ENCODE results near the gene HORMAD1. TPM values are rescaled to one million over a fixed set of nuclear protein-coding genes. Genes with fewer than 3 reads are reported as not detected.
"Not testable (repeated sequence)": the region's sequence is repeated elsewhere in the genome, so short reads cannot be mapped to it uniquely, and the experiment has no call there.

The HORMAD1 gene
- 0.36 and 0.59 TPM in 2 replicates for total RNA-seq

- Histone ChIP-seq H3K9me3 (ENCODE audit: low read depth, low read length) (no peaks in the 10 kb centered on the region), H3K4me3 (ENCODE audit: insufficient read depth, low read length) (no peak within 1 kb of the TSS), H4K20me1 (ENCODE audit: insufficient read depth, low read length) (no peaks in the 10 kb centered on the region), H3K27ac (ENCODE audit: low read depth, low read length) (no peak within 1 kb of the TSS), H3K79me2 (ENCODE audit: insufficient read depth, low read length) (no peaks in the 10 kb centered on the region), H3K27me3 (ENCODE audit: insufficient read depth, low read length) (no peaks in the 10 kb centered on the region), H3K36me3 (ENCODE audit: insufficient read depth, low read length) (no peaks in the 10 kb centered on the region), H3K4me2 (ENCODE audit: insufficient read depth, low read length) (no peak within 1 kb of the TSS), H2AFZ (ENCODE audit: low read length) (no peak within 1 kb of the TSS), H3K4me1 (ENCODE audit: insufficient read depth, low read length) (no peaks in the 10 kb centered on the region)
- TF ChIP-seq CTCF (IDR thresholded peaks at IDR 0.05; ENCODE audit: extremely low read depth, low read depth, low read length), result no peak
- DNase-seq (ENCODE audit: insufficient read length, low spot score, missing footprints), result no peak
Observed at GRCh38 chr1:150720703-150721102, at the start of gene HORMAD1. Gene HORMAD1 (minus strand): TSS chr1:150720895. CDS start chr1:150719505, 1,390 bp downstream.

GRCh38 chr1:150767704-150768103, 47.0 kb upstream of the HORMAD1 start:
- H3K27ac ChIP-seq (ENCODE audit: low read depth, low read length); H3K4me3 ChIP-seq (ENCODE audit: insufficient read depth, low read length); H2AFZ ChIP-seq (ENCODE audit: low read length); H4K20me1 ChIP-seq (ENCODE audit: insufficient read depth, low read length); H3K9me3 ChIP-seq (ENCODE audit: low read depth, low read length); H3K4me2 ChIP-seq (ENCODE audit: insufficient read depth, low read length); H3K27me3 ChIP-seq (ENCODE audit: insufficient read depth, low read length); DNase-seq (ENCODE audit: insufficient read length, low spot score, missing footprints); H3K79me2 ChIP-seq (ENCODE audit: insufficient read depth, low read length); H3K36me3 ChIP-seq (ENCODE audit: insufficient read depth, low read length): not testable (repeated sequence)
- peaks cover 11% of the 10 kb centered on the region for H3K4me1 ChIP-seq (ENCODE audit: insufficient read depth, low read length)

- Histone ChIP-seq H2AFZ (ENCODE audit: low read length) (peak overlapping the region; percentile 92), H3K4me1 (ENCODE audit: insufficient read depth, low read length) (peaks cover 11% of the 10 kb centered on the region), H3K4me3 (ENCODE audit: insufficient read depth, low read length) (peak overlapping the region; percentile 67), H3K4me2 (ENCODE audit: insufficient read depth, low read length) (peak overlapping the region; percentile 85), H3K27ac (ENCODE audit: low read depth, low read length) (peak overlapping the region; percentile 49)
- H3K27me3 ChIP-seq (ENCODE audit: insufficient read depth, low read length); H3K79me2 ChIP-seq (ENCODE audit: insufficient read depth, low read length); H3K9me3 ChIP-seq (ENCODE audit: low read depth, low read length); DNase-seq (ENCODE audit: insufficient read length, low spot score, missing footprints); H4K20me1 ChIP-seq (ENCODE audit: insufficient read depth, low read length); H3K36me3 ChIP-seq (ENCODE audit: insufficient read depth, low read length): not testable (repeated sequence)
Observed at GRCh38 chr1:150765977-150766301, 45.2 kb upstream of the HORMAD1 start.

- Histone ChIP-seq H3K27me3 (ENCODE audit: insufficient read depth, low read length) (no peaks in the 10 kb centered on the region), H2AFZ (ENCODE audit: low read length) (peak within 1 kb of the TSS; percentile 92), H3K36me3 (ENCODE audit: insufficient read depth, low read length) (no peaks in the 10 kb centered on the region), H3K4me1 (ENCODE audit: insufficient read depth, low read length) (peaks cover 11% of the 10 kb centered on the region), H3K4me2 (ENCODE audit: insufficient read depth, low read length) (peak within 1 kb of the TSS; percentile 85), H3K4me3 (ENCODE audit: insufficient read depth, low read length) (peak within 1 kb of the TSS; percentile 67), H4K20me1 (ENCODE audit: insufficient read depth, low read length) (no peaks in the 10 kb centered on the region), H3K79me2 (ENCODE audit: insufficient read depth, low read length) (no peaks in the 10 kb centered on the region), H3K27ac (ENCODE audit: low read depth, low read length) (peak within 1 kb of the TSS; percentile 49), H3K9me3 (ENCODE audit: low read depth, low read length) (no peaks in the 10 kb centered on the region)
- TF ChIP-seq CTCF (IDR thresholded peaks at IDR 0.05; ENCODE audit: extremely low read depth, low read depth, low read length), result no peak
- DNase-seq (ENCODE audit: insufficient read length, low spot score, missing footprints), result no peak
Observed at GRCh38 chr1:150765296-150765976, 44.7 kb upstream of the HORMAD1 start, which contains the start of gene CTSS. Gene CTSS (minus strand): TSS chr1:150765778. CDS start chr1:150764763, 1,015 bp downstream.

- no peaks in the 10 kb centered on the region for H3K27me3 ChIP-seq (ENCODE audit: insufficient read depth, low read length)
- no peaks in the 10 kb centered on the region for H3K9me3 ChIP-seq (ENCODE audit: low read depth, low read length)
- H2AFZ ChIP-seq (ENCODE audit: low read length), result no peak overlapping the region
- no peaks in the 10 kb centered on the region for H3K79me2 ChIP-seq (ENCODE audit: insufficient read depth, low read length)
- no peak for DNase-seq (ENCODE audit: insufficient read length, low spot score, missing footprints)
- H4K20me1 ChIP-seq (ENCODE audit: insufficient read depth, low read length), result no peaks in the 10 kb centered on the region
- H3K4me1 ChIP-seq (ENCODE audit: insufficient read depth, low read length), result peaks cover 11% of the 10 kb centered on the region
- peak overlapping the region; percentile 85 for H3K4me2 ChIP-seq (ENCODE audit: insufficient read depth, low read length)
- H3K4me3 ChIP-seq (ENCODE audit: insufficient read depth, low read length), result peak overlapping the region; percentile 67
- no peak overlapping the region for H3K27ac ChIP-seq (ENCODE audit: low read depth, low read length)
- no peak for TF ChIP-seq CTCF (IDR thresholded peaks at IDR 0.05; ENCODE audit: extremely low read depth, low read depth, low read length)
- H3K36me3 ChIP-seq (ENCODE audit: insufficient read depth, low read length), result no peaks in the 10 kb centered on the region
Observed at GRCh38 chr1:150764617-150765101, 44.0 kb upstream of the HORMAD1 start.
